GM12878 (cell line): ENCODE measurements around the gene OTOF. TPM values are rescaled to one million over a fixed set of nuclear protein-coding genes. Genes with fewer than 3 reads are reported as not detected.

Experiments used
- ATAC-seq: fragments of 200-7000 bp; cut with Tn5 transposase; 3 replicates; pipeline ENCODE4 v1.9.1; 2020; ENCODE audit warnings: mild to moderate bottlenecking, moderate library complexity
- BruUV-seq: library from RNA; stranded (reverse); fragments of 400-500 nt; replicated peaks from 2 replicates; lab custom pipeline; 2021; lab: Mats Ljungman, UMichigan
- CTCF ChIA-PET: fragments of 300-600 bp; sonication (Branson Sonifier 250); formaldehyde crosslinking; extraction: SDS; loops from one replicate; lab custom pipeline; 2021; ENCODE audit warnings: inconsistent platforms; lab: Yijun Ruan, JAX
- POLR2A ChIA-PET: fragments of 350-600 bp; formaldehyde crosslinking; extraction: SDS; loops from one replicate; lab custom pipeline; 2021; ENCODE audit warnings: inconsistent platforms; lab: Charles Lee
- RAD21 ChIA-PET: fragments of 300-600 bp; sonication (Branson Sonifier 250); formaldehyde crosslinking; loops from one replicate; lab custom pipeline; 2023; ENCODE audit warnings: antibody characterized with exemption; ENCODE audit not compliant: unreplicated experiment; lab: Charles Lee
- SMC1A ChIA-PET: fragments of 300-600 bp; sonication (Branson Sonifier 250); formaldehyde crosslinking; loops from one replicate; lab custom pipeline; 2023; ENCODE audit not compliant: unreplicated experiment, uncharacterized antibody; lab: Charles Lee
- DNase-seq: peaks from one replicate; pipeline ENCODE4 v3.0.0-alpha.2; 2011; ENCODE audit warnings: low read depth, low spot score
- FAIRE-seq: peaks from 3 replicates; lab custom pipeline; 2011; peaks lifted over from hg19 to GRCh38; lab: Jason Lieb, UNC
- H2AFZ ChIP-seq: 2 replicates; pipeline ENCODE4 v1.6.0; 2011; ENCODE audit warnings: low read depth, low read length, control low read depth; ENCODE audit not compliant: control insufficient read depth
- H3K27ac ChIP-seq: 2 replicates; pipeline ENCODE4 v1.5.1; 2011; ENCODE audit warnings: control low read depth; ENCODE audit not compliant: control insufficient read depth, insufficient read depth
- H3K27me3 ChIP-seq, 2 experiments: replicated peaks in 1 of 2; 2 replicates each; pipeline versions ENCODE4 v1.6.0 to v1.6.1; 2011; ENCODE audit warnings: low read length in 1 of 2; ENCODE audit not compliant: control insufficient read depth in 2 of 2, insufficient read depth in 2 of 2
- H3K36me3 ChIP-seq, 2 experiments: 2 replicates each; pipeline ENCODE4 v1.5.1; 2011; ENCODE audit warnings: low read length in 1 of 2; ENCODE audit not compliant: control insufficient read depth in 2 of 2, insufficient read depth in 2 of 2
- H3K4me1 ChIP-seq: 2 replicates; pipeline ENCODE4 v1.6.1; 2011; ENCODE audit warnings: mild to moderate bottlenecking, low read length, moderate library complexity, mixed read lengths; ENCODE audit not compliant: control insufficient read depth, insufficient read depth
- H3K4me2 ChIP-seq: 2 replicates; pipeline ENCODE4 v1.6.0; 2011; ENCODE audit warnings: control low read depth; ENCODE audit not compliant: control insufficient read depth, insufficient read depth
- H3K4me3 ChIP-seq: fragments of 200-600 bp; sonication (generic); 2 replicates; pipeline ENCODE4 v1.5.1; 2016
- H3K79me2 ChIP-seq: 2 replicates; pipeline ENCODE4 v1.6.0; 2011; ENCODE audit warnings: low read length; ENCODE audit not compliant: control insufficient read depth, insufficient read depth
- H3K9ac ChIP-seq: 2 replicates; pipeline ENCODE4 v1.8.0; 2011; ENCODE audit warnings: low read length, control low read depth, mixed read lengths; ENCODE audit not compliant: control insufficient read depth, insufficient read depth
- H3K9me3 ChIP-seq: replicated peaks from 3 replicates; pipeline ENCODE4 v1.5.1; 2011; ENCODE audit warnings: mild to moderate bottlenecking, low read length; ENCODE audit not compliant: control insufficient read depth, insufficient read depth
- H4K20me1 ChIP-seq: 2 replicates; pipeline ENCODE4 v1.6.0; 2011; ENCODE audit not compliant: control insufficient read depth, insufficient read depth
- BMI1 ChIP-seq: fragments of 450-650 bp; IDR thresholded peaks from 2 replicates; pipeline ENCODE4 v1.6.1; 2016; ENCODE audit warnings: mild to moderate bottlenecking, moderate library complexity, borderline replicate concordance
- EED ChIP-seq: sonication (generic); IDR thresholded peaks from 2 replicates; pipeline ENCODE4 v1.6.1; 2016; ENCODE audit warnings: antibody characterized with exemption, low read depth
- GABPA ChIP-seq: IDR thresholded peaks from 2 replicates; pipeline ENCODE4 v1.6.1; 2014; ENCODE audit warnings: antibody characterized with exemption, low read depth, mild to moderate bottlenecking, inconsistent platforms
- GATAD2B ChIP-seq: fragments of 450-650 bp; conservative IDR thresholded peaks from 2 replicates; pipeline ENCODE4 v1.6.1; 2017; ENCODE audit warnings: low read depth, mild to moderate bottlenecking, moderate library complexity
- MTA2 ChIP-seq: fragments of 450-650 bp; IDR thresholded peaks from 2 replicates; pipeline ENCODE4 v1.6.1; 2016; ENCODE audit warnings: low read depth, mild to moderate bottlenecking, moderate library complexity
- NFXL1 ChIP-seq: fragments of 450-650 bp; IDR thresholded peaks from 2 replicates; pipeline ENCODE4 v1.6.1; 2017; ENCODE audit warnings: antibody characterized with exemption, mild to moderate bottlenecking, borderline replicate concordance
- POLR2AphosphoS2 ChIP-seq: IDR thresholded peaks from 2 replicates; pipeline ENCODE4 v1.6.1; 2011; ENCODE audit warnings: low read depth, mild to moderate bottlenecking, low read length, improper control_type of control experiment, moderate library complexity
- SIN3A ChIP-seq: IDR thresholded peaks from 2 replicates; pipeline ENCODE4 v1.6.1; 2012; ENCODE audit warnings: low read depth, low read length, improper control_type of control experiment
- SMAD5 ChIP-seq: IDR thresholded peaks from 2 replicates; pipeline ENCODE4 v1.6.1; 2016; ENCODE audit warnings: antibody characterized with exemption, low read depth
- ZBTB33 ChIP-seq: fragments of 450-650 bp; IDR thresholded peaks from 2 replicates; pipeline ENCODE4 v1.6.1; 2017; ENCODE audit warnings: mild to moderate bottlenecking
- WGBS: methylation state at CpG from one replicate; pipeline ENCODE4 v1.1.6; 2016; ENCODE audit warnings: low lambda C conversion rate; ENCODE audit not compliant: insufficient replicate concordance, insufficient coverage; ENCODE audit errors: missing lambda C conversion rate; 5-methylcytosine and 5-hydroxymethylcytosine counted together
- in situ Hi-C: fragments of 300-500 bp; cut with MboI; formaldehyde crosslinking; loops from 9 replicates; pipeline ENCODE4 v1.14.3; 2018; ENCODE audit warnings: mixed read lengths
- intact Hi-C: fragments of 100-400 bp; cut with micrococcal nuclease; formaldehyde crosslinking; loops from one replicate; pipeline ENCODE4 v1.14.2; 2022; ENCODE audit not compliant: unreplicated experiment
- polyA plus RNA-seq, 11 experiments: library from polyadenylated mRNA; depleted of rRNA in 4 of 11; unstranded in 6 of 11; stranded (reverse) in 5 of 11; fragments of >200 nt; fragmentation: Nextera tagmentation in 4 of 11; fragmentation: Illumina TruSeq in 1 of 11; extraction: Ambion mirVana in 4 of 11; extraction: Trizol in 1 of 11; gene quantifications; 1 replicate in 1 of 11; 2 replicates in 10 of 11; pipeline versions ENCODE4 v1.2.1 to v1.2.3, GENCODE V29; 2011 to 2016; ENCODE audit warnings: inconsistent platforms in 2 of 11, missing spikeins in 2 of 11, low read depth in 1 of 11
- total RNA-seq, 4 experiments: library from RNA; depleted of rRNA in 3 of 4; stranded (reverse); fragments of >200 nt in 3 of 4; fragmentation: Illumina TruSeq in 1 of 4; extraction: Trizol in 1 of 4; gene quantifications; 2 replicates each; pipeline versions ENCODE4 v1.2.1 to v1.2.3, GENCODE V29; 2013 to 2021

Gene OTOF
- total and polyA plus RNA-seq, 10 of the 15 experiments (the other 5 are each of a cell fraction or from before 2014, with no cell fraction given): under 0.01 to 0.31 (median 0.07) TPM; not detected in 6

GRCh38 chr2:26485099-26485498, 7.2 kb upstream of the OTOF start:
- Histone ChIP-seq H3K4me2 (no peak overlapping the region), H3K79me2 (no peaks in the 10 kb centered on the region), H3K4me1 (no peaks in the 10 kb centered on the region), H2AFZ (no peak overlapping the region), H3K4me3 (no peak overlapping the region), H3K36me3 (no peaks in the 10 kb centered on the region), H4K20me1 (no peaks in the 10 kb centered on the region), H3K9me3 (no peaks in the 10 kb centered on the region), H3K27me3 (no peaks in the 10 kb centered on the region), H3K9ac (no peak overlapping the region), H3K27ac (no peak overlapping the region)
- BruUV-seq: no TSS peak
- ChIA-PET CTCF (no interaction called here), RAD21 (no interaction called here), POLR2A (no interaction called here), SMC1A (no interaction called here)
- no peak for TF ChIP-seq SIN3A
- TF ChIP-seq SMAD5: no peak
- no peak for TF ChIP-seq GATAD2B
- no peak for TF ChIP-seq NFXL1
- no peak for TF ChIP-seq BMI1
- TF ChIP-seq MTA2: no peak
- no peak for TF ChIP-seq GABPA
- TF ChIP-seq EED: no peak
- TF ChIP-seq ZBTB33: no peak
- TF ChIP-seq POLR2AphosphoS2: no peak
- intact Hi-C loops (no loop called here), in situ Hi-C loops (no loop called here)
- DNase-seq (no peak), ATAC-seq (no peak), FAIRE-seq (no peak)
- whole genome bisulfite sequencing: 10% methylated on average over 2 of the region's 2 CpGs
